ENCODE measurements around the gene CSRP1. TPM values are rescaled to one million over a fixed set of nuclear protein-coding genes. Genes with fewer than 3 reads are reported as not detected.

Gene CSRP1
- total RNA-seq, 6 experiments from 2014 or later = 540 to 614 (median 577) TPM

GRCh38 chr1:201485184-201485774 is 21.6 kb downstream of the CSRP1 start:
- DNase-seq = no peak
- H3K27ac Mint-ChIP-seq = no peak overlapping the region
- H3K9me3 Mint-ChIP-seq = no peaks in the 10 kb centered on the region; the same call in 1 of the 2 replicates
- H3K36me3 Mint-ChIP-seq (ENCODE audit: low read depth) = peaks cover 59% of the 10 kb centered on the region
- H3K4me1 Mint-ChIP-seq (ENCODE audit: low read depth) = peaks cover 67% of the 10 kb centered on the region
- peaks cover 30% of the 10 kb centered on the region for H3K27me3 Mint-ChIP-seq (ENCODE audit: insufficient read depth)
- no peak for TF ChIP-seq CTCF (IDR thresholded peaks at IDR 0.05)
- no peak overlapping the region for H3K4me3 Mint-ChIP-seq

GRCh38 chr1:201483373-201483949 is 23.5 kb downstream of the CSRP1 start:
- Mint-ChIP-seq H3K27ac (peak overlapping the region; percentile 68), H3K27me3 (ENCODE audit: insufficient read depth) (peaks cover 23% of the 10 kb centered on the region), H3K36me3 (ENCODE audit: low read depth) (peaks cover 40% of the 10 kb centered on the region), H3K9me3 (no peaks in the 10 kb centered on the region; the same call in 1 of the 2 replicates), H3K4me1 (ENCODE audit: low read depth) (peaks cover 63% of the 10 kb centered on the region), H3K4me3 (no peak overlapping the region)
- DNase-seq = no peak
- TF ChIP-seq CTCF (IDR thresholded peaks at IDR 0.05) = no peak

- no peak for TF ChIP-seq CTCF (IDR thresholded peaks at IDR 0.05)
- H3K4me1 Mint-ChIP-seq (ENCODE audit: low read depth) = peaks cover 56% of the 10 kb centered on the region
- H3K36me3 Mint-ChIP-seq (ENCODE audit: low read depth) = peaks cover 33% of the 10 kb centered on the region
- no peak overlapping the region for H3K4me3 Mint-ChIP-seq
- no peak for DNase-seq
- peaks cover 20% of the 10 kb centered on the region for H3K27me3 Mint-ChIP-seq (ENCODE audit: insufficient read depth)
- H3K27ac Mint-ChIP-seq = peak overlapping the region; percentile 68
- no peaks in the 10 kb centered on the region; the same call in 1 of the 2 replicates for H3K9me3 Mint-ChIP-seq
Observed at GRCh38 chr1:201482755-201483154, 24.2 kb downstream of the CSRP1 start.

- peaks cover 20% of the 10 kb centered on the region for H3K27me3 Mint-ChIP-seq (ENCODE audit: insufficient read depth)
- peak overlapping the region; percentile 80; the same call in 1 of the 2 replicates for H3K4me3 Mint-ChIP-seq
- peak overlapping the region; percentile 68 for H3K27ac Mint-ChIP-seq
- no peaks in the 10 kb centered on the region; the same call in 1 of the 2 replicates for H3K9me3 Mint-ChIP-seq
- TF ChIP-seq CTCF (IDR thresholded peaks at IDR 0.05) = peak; percentile 94
- H3K4me1 Mint-ChIP-seq (ENCODE audit: low read depth) = peaks cover 58% of the 10 kb centered on the region
- H3K36me3 Mint-ChIP-seq (ENCODE audit: low read depth) = peaks cover 27% of the 10 kb centered on the region
- DNase-seq = peak; percentile 66
Observed at GRCh38 chr1:201481761-201482493, 25.0 kb downstream of the CSRP1 start.

- Mint-ChIP-seq H3K4me1 (ENCODE audit: low read depth) (peaks cover 58% of the 10 kb centered on the region), H3K4me3 (peak overlapping the region; percentile 80), H3K27ac (peak overlapping the region; percentile 67), H3K27me3 (ENCODE audit: insufficient read depth) (peaks cover 24% of the 10 kb centered on the region), H3K9me3 (no peaks in the 10 kb centered on the region; the same call in 1 of the 2 replicates), H3K36me3 (ENCODE audit: low read depth) (peaks cover 18% of the 10 kb centered on the region)
- no peak for TF ChIP-seq CTCF (IDR thresholded peaks at IDR 0.05)
- no peak for DNase-seq
Observed at GRCh38 chr1:201481004-201481380, 25.9 kb downstream of the CSRP1 start.
